NCI-H1417 (cell line): ENCODE data around the gene NFYA.

ENCODE experiments used
- DNase-seq, 3 experiments: peaks; one replicate each; lab custom pipeline; 2025; lab: John Stamatoyannopoulos, UW

The NFYA gene

DNA sequence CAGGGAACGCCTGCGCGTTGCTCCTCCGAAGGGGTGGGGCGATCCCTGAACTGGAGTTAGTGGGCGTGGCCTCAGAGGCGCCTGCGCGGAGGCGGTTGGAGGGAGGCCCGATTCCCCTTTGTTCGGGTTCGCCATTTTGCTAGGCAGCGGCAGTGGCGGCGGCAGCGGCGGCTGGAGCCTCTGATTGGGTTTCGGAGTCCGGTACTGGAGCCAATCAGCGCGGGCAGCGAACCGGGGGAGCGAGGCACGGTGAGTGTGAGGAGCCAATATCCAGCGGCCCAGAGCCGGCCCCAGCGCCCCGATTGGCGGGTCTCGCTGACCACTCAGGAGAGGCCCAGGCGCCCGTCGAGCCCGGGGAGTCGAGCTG is at the start of gene NFYA:
Gene NFYA, plus strand, starts transcription at position 139 of the 367 bp plus-strand sequence. CDS start 6,116 bp downstream, outside the sequence.
- no peak for DNase-seq

DNA sequence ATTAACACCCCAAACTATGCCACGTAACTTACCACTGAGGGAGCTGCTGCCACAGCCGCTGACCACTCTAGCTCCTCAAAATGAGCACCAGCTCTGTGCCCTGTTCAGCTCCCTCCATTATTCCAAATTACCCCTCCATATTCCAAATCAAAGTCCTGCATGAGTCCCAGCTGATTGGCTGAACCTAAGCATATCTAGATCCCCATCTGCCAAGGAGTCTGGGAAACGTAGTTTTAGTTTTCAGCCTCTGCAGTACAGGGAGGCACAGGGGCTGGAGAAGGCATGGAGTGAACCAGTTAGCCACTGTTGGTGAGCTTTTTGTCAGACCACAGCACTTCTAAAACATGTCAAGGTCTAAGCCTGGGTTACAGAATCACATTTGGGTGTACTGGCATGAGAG is 49.7 kb upstream of the NFYA start:
- no peak for DNase-seq

GRCh38 chr6:41025966-41026530 is 46.7 kb upstream of the NFYA start:
- no peak for DNase-seq

- DNase-seq: peak in 1 of 3 experiments; percentile 16
Observed at GRCh38 chr6:41027241-41027640, 45.5 kb upstream of the NFYA start.

DNA sequence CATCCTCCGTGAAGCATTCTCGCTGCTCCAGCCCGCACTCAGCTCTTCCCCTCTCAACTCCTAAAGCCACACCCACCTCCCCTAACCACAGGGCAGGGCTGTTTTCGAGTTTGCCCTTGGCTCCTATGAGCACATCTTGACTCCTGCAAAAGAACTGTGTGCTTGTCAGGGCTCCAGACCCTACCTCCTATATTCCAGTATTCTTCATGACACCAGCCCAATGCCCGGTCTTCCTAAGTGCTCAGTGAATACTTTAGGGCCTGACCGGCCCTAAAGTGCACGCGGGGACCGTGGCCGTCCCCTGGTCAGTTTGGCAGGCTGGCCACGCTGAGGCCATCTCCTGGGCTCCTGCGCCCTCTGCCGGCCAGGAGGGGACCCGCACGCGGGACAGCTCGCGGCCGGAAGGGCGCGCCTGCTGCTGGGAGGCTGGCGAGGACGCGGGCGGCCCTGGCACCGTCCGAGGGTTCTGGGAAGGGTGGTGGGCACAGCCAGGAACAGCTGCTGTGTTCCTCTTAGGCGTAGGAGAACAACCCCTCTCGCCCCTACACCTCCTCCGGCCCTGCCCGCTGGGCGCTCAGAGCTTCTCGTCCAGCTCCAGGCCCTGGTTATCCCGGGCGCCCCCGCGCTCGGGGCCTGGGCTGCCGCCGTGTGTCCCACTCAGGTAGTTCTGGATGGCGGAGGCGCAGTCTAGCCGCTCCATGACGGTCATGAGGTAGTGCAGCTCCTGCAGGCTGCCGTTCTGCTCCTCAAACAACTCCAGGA is 44.8 kb upstream of the NFYA start:
- peak; percentile 72 to 88 (median 80) for DNase-seq

DNA sequence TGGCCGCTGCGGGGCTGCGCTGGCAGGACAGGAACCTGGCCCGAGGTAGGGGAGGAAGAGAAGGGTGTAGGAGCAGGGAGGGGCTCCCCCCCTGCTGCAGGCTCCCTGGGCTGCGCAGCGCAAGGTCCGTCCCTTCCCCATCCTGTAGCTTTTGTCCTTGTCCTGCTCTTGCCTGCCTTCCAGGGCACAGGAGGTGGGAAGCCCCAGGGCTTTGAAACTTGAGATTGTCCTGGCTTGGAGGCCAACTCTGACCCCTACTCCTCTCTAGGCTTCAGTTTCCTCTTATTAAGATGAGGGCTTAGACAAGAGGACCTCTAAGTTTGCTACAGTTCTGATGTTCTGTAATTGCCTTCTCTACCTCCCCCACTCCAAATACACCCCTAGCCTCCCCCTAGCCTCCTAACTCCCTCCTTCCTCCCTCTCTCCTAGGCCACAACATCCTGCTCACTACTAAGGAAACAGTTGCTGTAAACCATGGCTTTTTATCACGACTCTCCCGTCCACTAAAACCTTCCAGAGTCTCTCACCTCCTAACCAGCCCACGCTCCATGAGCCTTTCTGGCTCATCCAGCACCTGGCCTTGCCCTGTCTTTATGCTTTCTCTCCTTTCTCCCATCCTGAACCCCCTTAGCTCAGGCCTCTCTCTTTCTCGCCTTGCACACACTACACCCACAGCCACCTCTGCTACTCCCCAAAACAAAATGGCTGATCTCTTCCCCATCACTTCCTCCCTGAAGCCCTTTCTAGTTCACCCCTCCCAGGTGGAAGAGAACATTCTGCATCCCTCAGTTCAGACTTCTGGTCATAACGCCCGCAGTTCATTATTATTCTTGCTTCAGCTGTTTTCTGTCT is 44.0 kb upstream of the NFYA start:
- DNase-seq: peak in 1 of 3 experiments; percentile 34

GRCh38 chr6:41032830-41033229 is 39.9 kb upstream of the NFYA start:
- no peak for DNase-seq

DNA sequence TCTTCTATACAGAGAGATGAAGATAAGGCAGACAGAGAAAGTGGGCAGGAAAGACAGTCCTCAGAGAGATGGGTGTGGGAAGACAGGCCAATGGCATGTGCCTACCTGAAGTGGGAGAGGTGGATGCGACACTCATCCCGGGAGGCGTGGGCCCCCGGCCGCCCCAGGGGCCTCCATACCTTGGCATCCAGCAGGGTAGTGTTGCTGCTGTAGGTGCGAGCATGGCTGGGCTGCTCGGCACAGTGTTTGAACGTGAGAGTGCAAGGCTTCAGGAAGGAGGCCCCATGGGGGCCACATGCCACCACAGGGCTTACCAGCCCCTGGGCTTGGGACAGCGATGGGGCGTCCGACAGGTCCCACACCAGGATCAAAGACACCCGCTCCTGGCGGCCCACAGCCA is 39.0 kb upstream of the NFYA start:
- no peak for DNase-seq

GRCh38 chr6:41036186-41036585 is 36.6 kb upstream of the NFYA start:
- DNase-seq: no peak

DNA sequence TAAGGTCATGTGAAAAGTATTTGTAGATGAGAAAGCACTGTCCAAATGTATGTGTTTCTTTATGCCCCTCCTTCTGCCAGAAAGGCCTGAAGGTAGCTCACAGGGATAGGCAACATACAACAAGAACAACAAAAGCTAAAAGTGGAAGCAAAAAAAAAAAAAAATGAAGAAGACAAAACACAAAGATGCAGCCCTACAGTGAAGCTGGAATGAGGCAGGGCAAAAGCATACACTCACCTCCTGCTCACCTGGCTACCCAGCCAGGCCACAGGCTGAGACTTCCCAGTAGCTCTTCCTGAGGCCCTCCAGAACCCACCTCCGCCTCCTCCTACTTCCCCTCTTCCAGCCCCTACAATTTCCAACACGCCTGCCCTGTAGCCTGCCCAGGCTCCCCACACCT is 36.2 kb upstream of the NFYA start:
- peak in 1 of 3 experiments; percentile 7 for DNase-seq

DNA sequence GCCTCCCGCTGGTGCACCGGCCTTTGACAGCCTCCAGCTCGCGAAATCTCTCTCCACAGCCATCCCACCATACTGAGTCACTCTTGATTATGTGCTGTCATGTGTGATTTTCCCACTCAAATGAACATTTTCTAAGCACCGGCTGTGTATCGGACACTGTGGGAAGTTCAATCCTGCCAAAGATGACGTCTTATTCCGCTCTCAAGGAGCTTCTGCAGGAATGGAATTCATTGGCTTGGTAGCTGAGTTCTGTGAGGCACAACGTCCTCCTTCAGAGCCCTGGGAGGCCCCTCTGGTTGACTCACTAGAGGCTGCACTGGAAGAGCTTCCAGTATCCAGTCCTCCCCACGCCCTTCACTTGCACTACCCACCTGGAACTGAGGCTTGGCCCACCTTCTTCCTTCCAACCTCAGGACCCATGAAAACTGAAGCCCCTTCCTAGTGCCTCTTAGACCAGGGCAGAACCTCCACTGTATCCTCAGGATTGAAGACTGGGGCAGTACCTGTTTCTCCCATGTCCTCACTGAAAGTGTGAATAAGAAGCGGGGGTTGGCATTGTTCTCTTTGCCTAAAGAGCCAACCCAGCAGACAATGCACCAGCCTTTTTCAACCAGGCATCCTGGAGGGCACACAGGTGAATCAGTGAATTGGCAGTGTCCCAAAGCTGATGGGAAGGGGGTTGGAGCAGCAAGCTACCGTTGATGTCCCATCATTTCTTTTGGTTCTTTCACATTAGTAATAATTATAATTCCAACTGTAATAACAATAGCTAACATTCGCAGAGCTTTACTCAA is 35.5 kb upstream of the NFYA start:
- DNase-seq: no peak

DNA sequence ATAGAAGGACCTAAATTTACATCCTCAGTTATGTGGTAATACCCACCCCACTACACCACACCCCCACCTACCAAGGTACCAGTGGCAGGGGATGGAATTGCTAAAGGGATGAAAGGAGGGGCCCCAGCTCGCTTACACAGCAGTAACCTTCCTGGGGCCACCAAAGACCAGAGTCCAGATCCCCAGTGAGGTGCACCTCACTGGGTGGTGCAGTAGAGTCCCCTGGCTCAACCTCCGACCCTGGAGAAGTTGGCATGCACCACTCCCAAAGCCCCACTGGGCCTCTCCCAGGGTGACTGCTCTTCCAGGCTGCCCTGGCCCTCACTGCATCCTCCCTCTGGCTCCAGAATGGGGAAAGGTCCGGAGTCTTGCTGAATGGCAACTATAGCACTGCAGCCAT is 34.6 kb upstream of the NFYA start:
- no peak for DNase-seq

DNA sequence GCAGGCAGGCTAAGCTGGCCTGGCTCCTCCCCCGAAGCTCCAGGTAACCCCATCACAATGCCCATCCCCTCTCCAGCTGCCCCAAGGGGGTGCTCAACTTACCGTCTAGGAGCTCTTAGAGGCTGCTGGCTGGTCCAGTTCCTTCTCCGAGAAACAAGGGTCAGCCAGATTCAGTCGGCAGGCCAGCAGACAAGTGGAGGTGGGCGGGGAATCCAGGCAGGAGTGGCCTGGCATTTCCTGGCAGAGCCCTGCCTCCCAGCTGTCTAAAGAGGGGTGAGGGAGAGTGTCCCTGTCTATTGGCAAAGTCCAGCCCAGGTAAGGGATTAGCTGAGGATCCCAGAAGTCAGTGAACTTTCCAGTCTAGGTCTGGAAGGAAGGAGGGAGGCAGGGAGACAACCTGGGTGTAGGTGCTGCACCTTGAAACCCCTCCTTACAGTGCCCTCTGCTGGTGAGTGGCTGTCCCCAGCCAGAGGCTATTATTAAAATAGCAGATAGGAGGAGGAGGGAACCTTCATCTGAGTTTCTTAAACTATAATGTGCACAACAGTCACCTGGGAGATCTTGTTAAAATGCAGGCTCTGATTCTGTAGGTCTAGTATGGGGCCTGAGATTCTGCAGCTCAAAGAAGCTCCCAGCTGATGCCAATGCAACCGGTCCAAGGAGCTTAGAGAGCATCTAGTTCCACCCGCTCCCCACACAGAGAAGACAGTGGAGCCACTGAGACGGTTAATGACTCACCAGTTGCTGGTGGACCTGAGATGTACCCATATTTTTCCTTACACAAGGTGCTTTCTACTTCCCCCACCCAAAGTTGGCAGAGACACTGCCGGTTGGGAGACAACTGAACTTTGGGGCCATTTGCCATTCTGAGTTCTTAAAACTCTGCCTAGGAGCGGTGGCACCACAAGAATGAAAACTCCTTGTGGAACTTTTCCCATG is 33.4 kb upstream of the NFYA start, which contains the start of gene UNC5CL:
Gene UNC5CL, minus strand, starts transcription at position 162 of the 939 bp plus-strand sequence. CDS start 4,147 bp downstream, outside the sequence.
- DNase-seq: peak; percentile 20 to 51 (median 43)

DNA sequence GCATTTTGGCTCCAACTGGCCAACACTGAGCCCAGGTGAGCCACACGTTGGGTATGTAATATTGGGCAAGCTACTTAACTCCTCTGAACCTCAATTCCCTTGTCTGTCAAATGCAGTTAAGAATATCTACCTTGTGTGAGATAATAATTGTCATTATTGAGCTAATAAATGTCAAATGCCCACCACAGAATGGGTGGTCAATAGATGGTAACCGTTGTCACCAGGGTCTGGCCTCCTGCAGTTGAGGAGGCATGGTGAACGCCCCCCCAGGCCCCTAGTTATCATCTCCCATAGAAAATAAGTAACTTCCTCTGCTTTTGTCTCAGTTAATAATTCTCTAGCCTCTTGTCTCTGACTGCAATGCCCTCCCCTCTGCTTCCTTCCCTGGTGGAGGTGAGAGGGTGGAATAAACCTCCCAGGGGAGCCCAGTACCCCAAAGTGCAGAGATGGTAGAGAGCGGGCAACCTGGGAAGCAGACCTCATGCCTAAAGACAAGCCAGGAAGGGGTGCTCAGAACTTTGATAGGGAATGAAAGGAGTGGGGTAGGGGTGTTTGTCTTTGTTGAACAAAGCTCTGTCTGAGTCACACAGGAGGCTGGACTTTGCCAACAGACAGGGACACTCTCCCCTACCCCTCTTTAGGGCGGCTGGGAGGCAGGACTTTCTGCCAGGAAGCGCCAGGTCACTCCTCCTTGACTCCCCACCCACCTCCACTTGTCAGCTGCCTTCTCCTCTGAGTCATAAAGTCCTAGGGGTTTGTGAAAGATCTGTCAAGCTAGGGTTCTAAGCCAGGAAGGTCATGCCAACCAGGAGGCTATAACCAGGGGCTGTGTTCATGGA is 32.5 kb upstream of the NFYA start:
- no peak for DNase-seq

GRCh38 chr6:41040940-41041536 is 31.7 kb upstream of the NFYA start:
- peak in 1 of 3 experiments; percentile 14 for DNase-seq

- DNase-seq: no peak
Observed at GRCh38 chr6:41042226-41043055, 30.3 kb upstream of the NFYA start, which contains the start of gene TSPO2. TSS of gene TSPO2 (plus strand) at chr6:41042467. CDS start at chr6:41042986, 519 bp downstream.

GRCh38 chr6:41043151-41043550 is 29.6 kb upstream of the NFYA start:
- no peak for DNase-seq

- peak in 1 of 3 experiments; percentile 46 for DNase-seq
Observed at GRCh38 chr6:41045664-41046063, 27.1 kb upstream of the NFYA start.
